Gastroesophageal sphincter (tissue), 3 donors: Measurements from ENCODE around the gene EPC1.

Source experiments
- CTCF ChIP-seq, 4 experiments: fragments of 200-600 bp in 2 of 4; fragments of 450-650 bp in 2 of 4; sonication (generic) in 1 of 4; IDR thresholded peaks; one replicate each; pipeline ENCODE4 v1.5.1; 2017 to 2019; ENCODE audit warnings: antibody characterized with exemption in 4 of 4, mild to moderate bottlenecking in 2 of 4, moderate library complexity in 2 of 4
- EP300 ChIP-seq: sonication (generic); formaldehyde crosslinking; IDR thresholded peaks from one replicate; pipeline ENCODE4 v1.6.1; 2017; ENCODE audit warnings: antibody characterized with exemption, mild to moderate bottlenecking
- POLR2A ChIP-seq, 2 donors: fragments of 450-650 bp; IDR thresholded peaks; one replicate each; pipeline ENCODE4 v1.6.1; 2017; ENCODE audit warnings: antibody characterized with exemption in 2 of 2, mild to moderate bottlenecking in 2 of 2, moderate library complexity in 1 of 2
- POLR2AphosphoS5 ChIP-seq: sonication (generic); formaldehyde crosslinking; IDR thresholded peaks from one replicate; pipeline ENCODE4 v1.6.1; 2017; ENCODE audit warnings: antibody characterized with exemption

GRCh38 chr10:32240471-32240870, 106.5 kb downstream of the EPC1 start:
- no peak for TF ChIP-seq POLR2A (IDR thresholded peaks at IDR 0.05)
- no peak for TF ChIP-seq CTCF (IDR thresholded peaks at IDR 0.05)
- no peak for TF ChIP-seq POLR2AphosphoS5
- no peak for TF ChIP-seq EP300
